ENCODE measurements around the gene FBXW4.

FBXW4 gene

DNA sequence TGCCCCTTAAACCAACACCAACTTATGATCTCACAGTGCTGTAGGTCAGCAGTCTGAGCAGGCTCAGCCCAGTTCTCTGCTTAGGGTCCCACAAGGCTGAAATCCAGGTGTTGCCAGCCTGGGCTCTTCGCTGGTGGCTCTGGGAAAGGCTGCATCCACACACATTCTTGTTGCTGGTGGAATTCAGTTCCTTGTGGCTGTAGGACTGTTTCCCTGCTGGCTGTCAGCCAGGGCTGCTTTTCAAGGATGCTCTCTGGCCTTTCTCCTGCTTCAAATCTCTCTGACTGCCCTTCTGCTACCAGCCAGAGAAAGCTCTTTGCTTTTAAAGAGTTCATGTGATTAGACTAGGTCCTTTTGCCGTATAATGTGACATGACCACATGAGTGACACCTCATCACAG lies 122.2 kb downstream of the FBXW4 start:
- Histone ChIP-seq H3K4me2 (ENCODE audit: low read depth, low read length, poor library complexity, severe bottlenecking) (no peak overlapping the region), H3K4me3 (ENCODE audit: low read length, poor library complexity, severe bottlenecking) (no peak overlapping the region), H3F3A (ENCODE audit: low read depth) (no peaks in the 10 kb centered on the region), H3K9me3 (ENCODE audit: insufficient read depth, low read depth, low read length) (no peaks in the 10 kb centered on the region), H3K36me3 (ENCODE audit: insufficient read depth, low read length) (no peaks in the 10 kb centered on the region), H4K20me1 (ENCODE audit: insufficient read depth, low read length, poor library complexity, severe bottlenecking) (no peaks in the 10 kb centered on the region), H3K79me2 (ENCODE audit: insufficient read depth, low read length) (no peaks in the 10 kb centered on the region), H3K9me2 (replicated peaks; ENCODE audit: low read depth, low read length) (no peaks in the 10 kb centered on the region), H2AFZ (ENCODE audit: low read length) (no peak overlapping the region), H3K4me1 (ENCODE audit: insufficient read depth, low read length, poor library complexity, severe bottlenecking) (peaks cover 11% of the 10 kb centered on the region), H3K9ac (ENCODE audit: low read depth, low read length, poor library complexity, severe bottlenecking) (no peak overlapping the region), H3K27me3 (ENCODE audit: insufficient read depth, low read length, poor library complexity, severe bottlenecking) (no peaks in the 10 kb centered on the region)
- no peak for TF ChIP-seq EZH2phosphoT487 (IDR thresholded peaks at IDR 0.05; ENCODE audit: borderline replicate concordance)
- TF ChIP-seq, protein P1, sequence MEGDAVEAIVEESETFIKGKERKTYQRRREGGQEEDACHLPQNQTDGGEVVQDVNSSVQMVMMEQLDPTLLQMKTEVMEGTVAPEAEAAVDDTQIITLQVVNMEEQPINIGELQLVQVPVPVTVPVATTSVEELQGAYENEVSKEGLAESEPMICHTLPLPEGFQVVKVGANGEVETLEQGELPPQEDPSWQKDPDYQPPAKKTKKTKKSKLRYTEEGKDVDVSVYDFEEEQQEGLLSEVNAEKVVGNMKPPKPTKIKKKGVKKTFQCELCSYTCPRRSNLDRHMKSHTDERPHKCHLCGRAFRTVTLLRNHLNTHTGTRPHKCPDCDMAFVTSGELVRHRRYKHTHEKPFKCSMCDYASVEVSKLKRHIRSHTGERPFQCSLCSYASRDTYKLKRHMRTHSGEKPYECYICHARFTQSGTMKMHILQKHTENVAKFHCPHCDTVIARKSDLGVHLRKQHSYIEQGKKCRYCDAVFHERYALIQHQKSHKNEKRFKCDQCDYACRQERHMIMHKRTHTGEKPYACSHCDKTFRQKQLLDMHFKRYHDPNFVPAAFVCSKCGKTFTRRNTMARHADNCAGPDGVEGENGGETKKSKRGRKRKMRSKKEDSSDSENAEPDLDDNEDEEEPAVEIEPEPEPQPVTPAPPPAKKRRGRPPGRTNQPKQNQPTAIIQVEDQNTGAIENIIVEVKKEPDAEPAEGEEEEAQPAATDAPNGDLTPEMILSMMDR (conservative IDR thresholded peaks at IDR 0.05; ENCODE audit: low read length), result no peak

DNA sequence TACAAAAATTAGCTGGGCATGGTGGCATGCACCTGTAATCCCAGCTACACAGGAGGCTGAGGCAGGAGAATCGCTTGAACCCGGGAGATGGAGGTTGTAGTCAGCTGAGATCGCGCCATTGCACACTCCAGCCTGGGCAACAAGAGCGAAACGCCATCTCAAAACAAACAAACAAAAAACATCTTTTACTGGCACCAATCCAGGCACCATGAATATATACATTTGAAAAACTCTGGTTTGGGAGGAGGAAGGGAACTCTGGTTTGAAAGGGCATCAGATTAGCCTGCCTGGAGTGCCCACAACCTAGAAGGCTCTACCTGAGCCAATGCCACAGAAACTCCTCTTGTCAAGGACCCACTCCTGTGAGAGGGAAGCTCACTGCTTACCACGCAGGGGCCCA lies 122.8 kb downstream of the FBXW4 start:
- no peaks in the 10 kb centered on the region for H4K20me1 ChIP-seq (ENCODE audit: insufficient read depth, low read length, poor library complexity, severe bottlenecking)

DNA sequence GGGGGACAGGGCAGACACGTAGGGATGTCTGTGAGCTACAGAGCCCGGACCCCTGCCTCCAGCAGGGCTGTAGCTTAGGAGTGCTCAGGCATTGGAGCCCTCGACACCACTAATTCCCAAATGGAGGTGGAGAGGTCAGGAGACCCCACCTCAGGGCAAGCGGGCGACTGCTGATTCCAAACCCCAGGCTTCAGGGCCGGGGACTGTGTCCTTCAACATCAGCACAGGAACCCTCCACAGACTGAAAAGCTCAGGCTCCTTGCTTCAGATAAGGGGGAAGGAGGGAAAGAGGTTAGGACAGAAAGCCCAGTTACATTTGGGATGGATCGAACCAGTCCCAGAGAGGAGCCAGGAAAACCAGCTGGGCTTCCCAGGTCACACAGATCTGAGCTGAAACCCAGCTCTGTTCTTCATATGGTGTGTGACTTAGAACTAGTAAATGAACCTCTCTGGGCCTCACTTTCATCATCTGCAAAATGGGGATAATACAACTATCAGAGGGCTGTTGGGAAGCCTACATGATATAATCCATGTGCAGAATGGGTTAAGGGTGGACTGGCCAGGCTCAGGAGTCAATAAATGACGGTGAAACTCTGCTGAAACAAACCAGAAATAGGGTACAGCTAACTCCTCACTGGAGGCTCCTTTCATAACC lies 123.6 kb downstream of the FBXW4 start:
- H2AFZ ChIP-seq (ENCODE audit: low read length), result no peak overlapping the region
- H3F3A ChIP-seq (ENCODE audit: low read depth), result no peaks in the 10 kb centered on the region
- no peaks in the 10 kb centered on the region for H4K20me1 ChIP-seq (ENCODE audit: insufficient read depth, low read length, poor library complexity, severe bottlenecking)
- no peaks in the 10 kb centered on the region for H3K27me3 ChIP-seq (ENCODE audit: insufficient read depth, low read length, poor library complexity, severe bottlenecking)
- H3K4me2 ChIP-seq (ENCODE audit: low read depth, low read length, poor library complexity, severe bottlenecking), result no peak overlapping the region
- H3K4me3 ChIP-seq (ENCODE audit: low read length, poor library complexity, severe bottlenecking), result no peak overlapping the region
- H3K9ac ChIP-seq (ENCODE audit: low read depth, low read length, poor library complexity, severe bottlenecking), result no peak overlapping the region
- no peaks in the 10 kb centered on the region for H3K9me2 ChIP-seq (replicated peaks; ENCODE audit: low read depth, low read length)
- peaks cover 11% of the 10 kb centered on the region for H3K4me1 ChIP-seq (ENCODE audit: insufficient read depth, low read length, poor library complexity, severe bottlenecking)
- no peaks in the 10 kb centered on the region for H3K36me3 ChIP-seq (ENCODE audit: insufficient read depth, low read length)
- H3K79me2 ChIP-seq (ENCODE audit: insufficient read depth, low read length), result no peaks in the 10 kb centered on the region
- no peaks in the 10 kb centered on the region for H3K9me3 ChIP-seq (ENCODE audit: insufficient read depth, low read depth, low read length)
- TF ChIP-seq, protein P1 (conservative IDR thresholded peaks at IDR 0.05; ENCODE audit: low read length), result no peak
- TF ChIP-seq EZH2phosphoT487 (IDR thresholded peaks at IDR 0.05; ENCODE audit: borderline replicate concordance), result no peak

More for the DNA sequence above, 122.8 kb downstream of the FBXW4 start:
- Histone ChIP-seq H3K4me3 (ENCODE audit: low read length, poor library complexity, severe bottlenecking) (no peak overlapping the region), H3K4me1 (ENCODE audit: insufficient read depth, low read length, poor library complexity, severe bottlenecking) (peaks cover 11% of the 10 kb centered on the region), H3K9me3 (ENCODE audit: insufficient read depth, low read depth, low read length) (no peaks in the 10 kb centered on the region), H3K4me2 (ENCODE audit: low read depth, low read length, poor library complexity, severe bottlenecking) (no peak overlapping the region), H2AFZ (ENCODE audit: low read length) (no peak overlapping the region), H3K79me2 (ENCODE audit: insufficient read depth, low read length) (no peaks in the 10 kb centered on the region), H3K9me2 (replicated peaks; ENCODE audit: low read depth, low read length) (no peaks in the 10 kb centered on the region), H3K36me3 (ENCODE audit: insufficient read depth, low read length) (no peaks in the 10 kb centered on the region), H3F3A (ENCODE audit: low read depth) (no peaks in the 10 kb centered on the region), H3K27me3 (ENCODE audit: insufficient read depth, low read length, poor library complexity, severe bottlenecking) (no peaks in the 10 kb centered on the region), H3K9ac (ENCODE audit: low read depth, low read length, poor library complexity, severe bottlenecking) (no peak overlapping the region)
- TF ChIP-seq, protein P1 (conservative IDR thresholded peaks at IDR 0.05; ENCODE audit: low read length), result no peak
- no peak for TF ChIP-seq EZH2phosphoT487 (IDR thresholded peaks at IDR 0.05; ENCODE audit: borderline replicate concordance)

Measured in Loucy (cell line).